Ectodermal cell (in vitro differentiated cells): ENCODE measurements around the gene ZDHHC14.

ENCODE experiments used
- H3K27ac ChIP-seq: 2 replicates; pipeline ENCODE4 v1.7.0; 2013; ENCODE audit warnings: mild to moderate bottlenecking, low read depth, low read length; ENCODE audit not compliant: insufficient read depth, poor library complexity, severe bottlenecking
- H3K27me3 ChIP-seq: 2 replicates; pipeline ENCODE4 v1.7.0; 2013; ENCODE audit warnings: mild to moderate bottlenecking, low read length; ENCODE audit not compliant: insufficient read depth, control insufficient read depth, poor library complexity, severe bottlenecking
- H3K36me3 ChIP-seq: one replicate; pipeline ENCODE4 v1.7.0; 2013; ENCODE audit warnings: low read length; ENCODE audit not compliant: control insufficient read depth, insufficient read depth
- H3K4me1 ChIP-seq: one replicate; pipeline ENCODE4 v1.7.0; 2013; ENCODE audit warnings: low read length; ENCODE audit not compliant: control insufficient read depth, insufficient read depth
- H3K4me3 ChIP-seq: 2 replicates; pipeline ENCODE4 v1.7.0; 2013; ENCODE audit warnings: low read depth, low read length, control low read depth; ENCODE audit not compliant: insufficient read depth
- H3K9me3 ChIP-seq: 2 replicates; pipeline ENCODE4 v1.7.0; 2013; ENCODE audit warnings: mild to moderate bottlenecking, low read length, moderate library complexity; ENCODE audit not compliant: control insufficient read depth
- WGBS, 2 experiments: methylation state at CpG; one replicate each; pipeline ENCODE4 v1.1.7; 2013; ENCODE audit warnings: missing lambda C conversion rate in 2 of 2; 5-methylcytosine and 5-hydroxymethylcytosine counted together

Gene ZDHHC14

GRCh38 chr6:157535340-157536222 is 154.6 kb downstream of the ZDHHC14 start:
- 53 to 58% methylated on average over 13 of the region's 13 CpGs for whole genome bisulfite sequencing, 2 experiments
- Histone ChIP-seq H3K27ac (no peak overlapping the region), H3K4me3 (no peak overlapping the region), H3K9me3 (no peaks in the 10 kb centered on the region), H3K36me3 (no peaks in the 10 kb centered on the region), H3K4me1 (peaks cover 25% of the 10 kb centered on the region), H3K27me3 (peaks cover 5% of the 10 kb centered on the region)

DNA sequence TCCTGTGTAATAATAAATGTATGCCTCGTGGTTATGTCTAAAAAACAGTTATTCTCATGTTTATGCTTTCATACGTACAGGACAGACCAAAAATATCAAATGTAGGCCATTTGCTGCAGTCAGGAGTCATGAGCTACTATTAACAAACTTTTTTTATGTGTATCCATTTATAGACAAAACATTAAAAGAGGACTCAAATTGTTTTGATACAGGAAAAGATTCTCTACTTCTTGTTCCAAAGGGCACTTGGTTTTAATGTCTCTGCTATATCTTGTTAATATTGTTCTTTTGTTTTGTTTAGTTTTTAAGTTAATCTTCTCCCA is 155.2 kb downstream of the ZDHHC14 start:
- H3K27me3 ChIP-seq: peaks cover 5% of the 10 kb centered on the region
- 85 to 87% methylated on average over 2 of the region's 2 CpGs for WGBS, 2 experiments

DNA sequence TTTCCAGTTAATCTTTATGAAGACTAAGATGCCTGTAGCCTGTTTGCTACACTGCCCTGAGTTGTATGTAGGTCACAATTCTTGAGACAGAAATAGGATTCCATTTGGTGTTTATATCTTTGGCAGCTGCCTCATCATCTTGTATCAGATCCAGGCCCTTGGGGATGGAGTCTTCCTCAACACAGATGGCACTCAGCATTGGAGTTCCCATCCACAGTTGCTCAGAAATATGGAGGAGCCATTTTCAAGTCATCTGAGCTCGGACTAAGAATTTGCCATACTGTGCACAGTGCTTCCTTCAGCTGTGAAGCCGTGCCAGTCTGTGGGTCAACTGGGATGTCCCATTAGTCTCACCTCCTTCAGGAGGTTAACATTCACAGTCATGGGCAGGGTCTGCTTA is 156.6 kb downstream of the ZDHHC14 start:
- H3K36me3 ChIP-seq: no peaks in the 10 kb centered on the region
- no peaks in the 10 kb centered on the region for H3K9me3 ChIP-seq
- WGBS, 2 experiments: 93 to 96% methylated on average over 2 of the region's 2 CpGs
- no peak overlapping the region for H3K27ac ChIP-seq
- peaks cover 10% of the 10 kb centered on the region for H3K4me1 ChIP-seq
- peaks cover 5% of the 10 kb centered on the region for H3K27me3 ChIP-seq
- no peak overlapping the region for H3K4me3 ChIP-seq

More for the DNA sequence above, 155.2 kb downstream of the ZDHHC14 start:
- no peaks in the 10 kb centered on the region for H3K36me3 ChIP-seq
- no peaks in the 10 kb centered on the region for H3K9me3 ChIP-seq
- no peak overlapping the region for H3K4me3 ChIP-seq
- H3K27ac ChIP-seq: no peak overlapping the region
- peaks cover 21% of the 10 kb centered on the region for H3K4me1 ChIP-seq

DNA sequence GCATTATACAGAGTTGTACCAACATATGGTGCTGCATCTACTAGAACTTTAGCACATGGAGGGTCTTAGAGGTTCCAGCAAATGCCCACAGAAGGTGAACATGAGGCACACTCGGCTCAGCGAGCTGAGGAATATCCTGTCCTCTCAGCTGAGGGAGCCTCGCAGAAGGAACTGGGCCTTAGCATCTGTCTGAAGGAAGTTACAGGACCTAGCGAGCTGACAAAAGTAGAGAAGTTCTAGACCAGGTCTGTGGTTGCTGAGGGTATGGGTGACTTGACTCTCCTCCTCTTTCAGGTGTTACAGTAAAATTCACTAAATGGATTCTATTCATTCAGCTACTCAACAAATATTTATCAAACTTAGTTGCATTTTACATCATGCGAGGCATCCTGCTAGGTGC is 157.2 kb downstream of the ZDHHC14 start:
- no peak overlapping the region for H3K4me3 ChIP-seq
- H3K27ac ChIP-seq: no peak overlapping the region
- no peaks in the 10 kb centered on the region for H3K36me3 ChIP-seq
- H3K4me1 ChIP-seq: peaks cover 10% of the 10 kb centered on the region
- no peaks in the 10 kb centered on the region for H3K9me3 ChIP-seq
- WGBS, 2 experiments: 80 to 85% methylated on average over 5 of the region's 5 CpGs
- H3K27me3 ChIP-seq: peaks cover 5% of the 10 kb centered on the region

- Histone ChIP-seq H3K4me3 (no peak overlapping the region), H3K36me3 (no peaks in the 10 kb centered on the region), H3K4me1 (peaks cover 10% of the 10 kb centered on the region), H3K27ac (no peak overlapping the region), H3K27me3 (peaks cover 5% of the 10 kb centered on the region), H3K9me3 (no peaks in the 10 kb centered on the region)
- whole genome bisulfite sequencing, 2 experiments: 91 to 92% methylated on average over 13 of the region's 13 CpGs
Observed at GRCh38 chr6:157538698-157539097, 157.7 kb downstream of the ZDHHC14 start.

DNA sequence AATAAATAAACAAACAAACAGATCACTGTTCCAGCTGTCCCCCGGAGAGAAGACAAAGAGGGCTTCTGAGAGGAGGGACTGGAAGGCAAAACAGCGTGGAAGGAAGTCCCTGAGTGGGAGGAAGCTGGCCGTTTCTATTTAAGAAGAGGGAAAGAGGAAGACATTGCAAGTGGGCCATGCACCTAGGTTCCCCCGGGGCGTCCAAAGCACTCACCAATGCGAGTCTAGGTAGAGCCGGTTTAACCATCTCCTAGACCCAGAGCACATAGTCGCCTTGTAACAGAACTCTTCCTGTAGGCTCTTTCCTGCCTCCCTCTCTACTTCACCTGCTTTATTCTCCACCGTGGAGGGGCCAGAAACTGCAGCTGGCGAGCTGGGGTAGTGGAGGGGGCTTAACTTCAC is 158.4 kb downstream of the ZDHHC14 start:
- H3K4me3 ChIP-seq: no peak overlapping the region
- no peaks in the 10 kb centered on the region for H3K9me3 ChIP-seq
- H3K27me3 ChIP-seq: peaks cover 5% of the 10 kb centered on the region
- H3K4me1 ChIP-seq: peaks cover 10% of the 10 kb centered on the region
- WGBS, 2 experiments: 93 to 94% methylated on average over 9 to 10 of the region's 10 CpGs
- no peaks in the 10 kb centered on the region for H3K36me3 ChIP-seq
- H3K27ac ChIP-seq: no peak overlapping the region

DNA sequence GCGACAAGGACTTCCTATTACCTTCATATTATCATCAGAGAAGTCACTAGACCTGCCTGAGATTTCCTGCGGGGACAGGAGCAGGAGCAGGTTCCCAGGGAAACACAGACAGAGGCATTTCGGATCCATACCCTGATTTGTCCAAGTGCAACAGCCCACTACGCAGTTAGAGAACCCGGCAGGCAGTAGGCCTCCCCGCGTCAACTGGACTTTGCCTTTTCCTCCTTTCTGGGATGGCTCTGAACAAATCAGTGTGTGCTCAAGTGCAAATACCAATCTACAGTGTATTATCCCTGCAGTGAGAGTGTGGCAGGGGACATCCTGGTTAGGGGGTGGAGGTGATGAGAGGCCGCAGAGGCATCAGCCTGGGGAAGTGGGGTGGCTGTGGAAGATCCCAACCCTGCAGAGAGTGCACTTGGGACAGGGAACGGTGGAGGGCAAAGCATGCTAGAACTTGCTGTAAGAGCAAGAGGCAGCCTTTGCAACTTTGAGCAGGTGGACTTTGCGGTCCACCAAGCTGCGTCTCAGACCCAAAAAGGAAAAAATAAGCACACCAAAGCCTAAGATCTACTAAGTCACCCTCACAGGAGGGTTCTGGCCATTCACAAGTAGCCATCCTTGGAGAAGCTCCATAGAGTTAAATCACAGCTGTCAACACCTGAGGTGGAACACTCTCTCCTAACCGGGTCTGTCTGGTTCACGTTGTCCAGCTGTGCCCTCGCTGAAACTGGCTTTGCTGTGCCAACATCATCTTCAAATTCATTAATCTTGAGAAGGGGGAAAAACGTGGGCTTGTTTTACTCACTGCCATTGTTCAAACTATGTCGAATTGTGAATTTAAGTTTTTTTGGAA is 159.1 kb downstream of the ZDHHC14 start:
- no peaks in the 10 kb centered on the region for H3K36me3 ChIP-seq
- 93 to 94% methylated on average over 15 to 16 of the region's 16 CpGs for WGBS, 2 experiments
- no peaks in the 10 kb centered on the region for H3K9me3 ChIP-seq
- peaks cover 7% of the 10 kb centered on the region for H3K4me1 ChIP-seq
- no peak overlapping the region for H3K27ac ChIP-seq
- peaks cover 5% of the 10 kb centered on the region for H3K27me3 ChIP-seq
- H3K4me3 ChIP-seq: no peak overlapping the region

- no peaks in the 10 kb centered on the region for H3K36me3 ChIP-seq
- peaks cover 7% of the 10 kb centered on the region for H3K4me1 ChIP-seq
- WGBS, 2 experiments: 86 to 88% methylated on average over 13 of the region's 13 CpGs
- H3K9me3 ChIP-seq: no peaks in the 10 kb centered on the region
- no peak overlapping the region for H3K4me3 ChIP-seq
- no peaks in the 10 kb centered on the region for H3K27me3 ChIP-seq
- H3K27ac ChIP-seq: no peak overlapping the region
Observed at GRCh38 chr6:157541618-157542413, 160.8 kb downstream of the ZDHHC14 start.

DNA sequence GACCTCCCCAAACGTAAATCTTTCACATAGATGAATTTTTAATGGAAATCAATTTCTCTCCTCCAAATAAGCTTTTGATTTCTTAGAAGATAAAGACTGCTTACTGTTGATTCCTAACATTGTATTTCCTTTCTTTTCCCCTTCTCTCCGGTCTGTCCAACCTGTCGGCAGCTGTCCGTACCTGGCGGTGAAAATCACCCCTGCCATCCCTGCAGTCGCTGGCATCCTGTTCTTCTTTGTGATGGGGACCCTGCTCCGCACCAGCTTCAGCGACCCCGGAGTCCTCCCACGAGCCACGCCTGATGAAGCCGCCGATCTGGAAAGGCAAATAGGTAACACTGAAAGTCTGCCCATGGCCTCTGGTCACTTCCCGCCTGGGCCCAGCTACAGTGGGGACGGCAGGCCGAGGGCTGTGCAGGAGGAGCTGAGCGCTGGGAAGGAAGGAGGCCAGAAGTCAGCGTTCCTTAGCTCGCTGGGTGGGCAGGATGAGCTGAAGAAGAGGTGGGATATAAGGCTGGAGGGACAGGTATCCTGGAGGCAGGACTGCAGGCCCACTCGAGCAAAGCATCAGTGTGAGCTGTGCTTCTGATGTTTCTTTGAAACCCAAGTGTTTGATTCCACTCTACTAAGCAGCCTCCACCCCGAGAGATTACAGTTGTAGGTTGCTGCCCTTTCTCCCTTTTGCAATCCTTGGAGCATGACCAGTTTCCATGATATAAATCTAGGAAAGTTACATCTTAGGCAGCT is 161.6 kb downstream of the ZDHHC14 start:
- H3K27ac ChIP-seq: no peak overlapping the region
- H3K36me3 ChIP-seq: no peaks in the 10 kb centered on the region
- H3K4me3 ChIP-seq: no peak overlapping the region
- H3K9me3 ChIP-seq: no peaks in the 10 kb centered on the region
- 88 to 89% methylated on average over 21 of the region's 21 CpGs for WGBS, 2 experiments
- H3K4me1 ChIP-seq: peaks cover 12% of the 10 kb centered on the region
- H3K27me3 ChIP-seq: no peaks in the 10 kb centered on the region
